Measurements from ENCODE around the gene SLC39A13. TPM values are rescaled to one million over a fixed set of nuclear protein-coding genes. Genes with fewer than 3 reads are reported as not detected.
A peak's percentile ranks its signal among the peaks of the same experiment; 100 is the strongest.

The SLC39A13 gene
- total RNA-seq, 1 experiment from 2014 or later: 24.9 TPM

GRCh38 chr11:47394050-47394321 is 14.4 kb upstream of the SLC39A13 start:
- Histone ChIP-seq H3K9me2 (replicated peaks; ENCODE audit: insufficient read depth, low read length) (no peaks in the 10 kb centered on the region), H3K4me3 (ENCODE audit: low read length) (peak overlapping the region; percentile 59; the same call in 1 of the 2 replicates), H3K36me3 (ENCODE audit: insufficient read depth, low read length) (no peaks in the 10 kb centered on the region), H3K4me1 (ENCODE audit: low read length) (peaks cover 39% of the 10 kb centered on the region), H3K27me3 (ENCODE audit: low read length) (no peaks in the 10 kb centered on the region), H3K4me2 (ENCODE audit: low read depth, low read length, poor library complexity, severe bottlenecking) (peak overlapping the region; percentile 66), H4K20me1 (ENCODE audit: insufficient read depth, low read depth, low read length) (no peaks in the 10 kb centered on the region), H3K27ac (ENCODE audit: low read length) (peak overlapping the region; percentile 84; the same call in 1 of the 2 replicates), H2AFZ (ENCODE audit: low read length) (no peak overlapping the region), H3K9ac (ENCODE audit: low read length) (peak overlapping the region; percentile 79), H3K79me2 (ENCODE audit: low read length) (no peaks in the 10 kb centered on the region), H3K9me3 (ENCODE audit: low read length) (no peaks in the 10 kb centered on the region)
- no peak for DNase-seq

GRCh38 chr11:47394322-47395222 is 13.8 kb upstream of the SLC39A13 start:
- Histone ChIP-seq H3K9ac (ENCODE audit: low read length) (peak overlapping the region; percentile 79), H4K20me1 (ENCODE audit: insufficient read depth, low read depth, low read length) (no peaks in the 10 kb centered on the region), H2AFZ (ENCODE audit: low read length) (no peak overlapping the region), H3K4me2 (ENCODE audit: low read depth, low read length, poor library complexity, severe bottlenecking) (peak overlapping the region; percentile 66), H3K4me1 (ENCODE audit: low read length) (peaks cover 45% of the 10 kb centered on the region), H3K27me3 (ENCODE audit: low read length) (no peaks in the 10 kb centered on the region), H3K27ac (ENCODE audit: low read length) (peak overlapping the region; percentile 84), H3K4me3 (ENCODE audit: low read length) (peak overlapping the region; percentile 59; the same call in 1 of the 2 replicates), H3K9me3 (ENCODE audit: low read length) (no peaks in the 10 kb centered on the region), H3K36me3 (ENCODE audit: insufficient read depth, low read length) (no peaks in the 10 kb centered on the region), H3K9me2 (replicated peaks; ENCODE audit: insufficient read depth, low read length) (no peaks in the 10 kb centered on the region), H3K79me2 (ENCODE audit: low read length) (no peaks in the 10 kb centered on the region)
- DNase-seq: peak; percentile 91

GRCh38 chr11:47395223-47396048 is 13.0 kb upstream of the SLC39A13 start:
- Histone ChIP-seq H3K4me2 (ENCODE audit: low read depth, low read length, poor library complexity, severe bottlenecking) (peak overlapping the region; percentile 66), H2AFZ (ENCODE audit: low read length) (peak overlapping the region; percentile 18; the same call in 1 of the 2 replicates), H3K27me3 (ENCODE audit: low read length) (no peaks in the 10 kb centered on the region), H3K4me1 (ENCODE audit: low read length) (peaks cover 52% of the 10 kb centered on the region), H3K9ac (ENCODE audit: low read length) (peak overlapping the region; percentile 79), H3K9me2 (replicated peaks; ENCODE audit: insufficient read depth, low read length) (no peaks in the 10 kb centered on the region), H3K27ac (ENCODE audit: low read length) (peak overlapping the region; percentile 84), H4K20me1 (ENCODE audit: insufficient read depth, low read depth, low read length) (no peaks in the 10 kb centered on the region), H3K79me2 (ENCODE audit: low read length) (no peaks in the 10 kb centered on the region), H3K9me3 (ENCODE audit: low read length) (no peaks in the 10 kb centered on the region), H3K36me3 (ENCODE audit: insufficient read depth, low read length) (no peaks in the 10 kb centered on the region), H3K4me3 (ENCODE audit: low read length) (peak overlapping the region; percentile 59; the same call in 1 of the 2 replicates)
- DNase-seq: peak; percentile 67

GRCh38 chr11:47396049-47396320 is 12.4 kb upstream of the SLC39A13 start:
- Histone ChIP-seq H3K4me2 (ENCODE audit: low read depth, low read length, poor library complexity, severe bottlenecking) (no peak overlapping the region), H3K4me3 (ENCODE audit: low read length) (no peak overlapping the region), H3K9me2 (replicated peaks; ENCODE audit: insufficient read depth, low read length) (no peaks in the 10 kb centered on the region), H3K36me3 (ENCODE audit: insufficient read depth, low read length) (no peaks in the 10 kb centered on the region), H3K79me2 (ENCODE audit: low read length) (no peaks in the 10 kb centered on the region), H3K9me3 (ENCODE audit: low read length) (no peaks in the 10 kb centered on the region), H4K20me1 (ENCODE audit: insufficient read depth, low read depth, low read length) (no peaks in the 10 kb centered on the region), H3K4me1 (ENCODE audit: low read length) (peaks cover 58% of the 10 kb centered on the region), H3K27me3 (ENCODE audit: low read length) (no peaks in the 10 kb centered on the region), H3K9ac (ENCODE audit: low read length) (peak overlapping the region; percentile 79), H3K27ac (ENCODE audit: low read length) (peak overlapping the region; percentile 84), H2AFZ (ENCODE audit: low read length) (no peak overlapping the region)
- DNase-seq: no peak

GRCh38 chr11:47398011-47398410 is 10.4 kb upstream of the SLC39A13 start:
- Histone ChIP-seq H3K27me3 (ENCODE audit: low read length) (no peaks in the 10 kb centered on the region), H3K4me3 (ENCODE audit: low read length) (no peak overlapping the region), H3K9me2 (replicated peaks; ENCODE audit: insufficient read depth, low read length) (no peaks in the 10 kb centered on the region), H3K4me1 (ENCODE audit: low read length) (peaks cover 72% of the 10 kb centered on the region), H4K20me1 (ENCODE audit: insufficient read depth, low read depth, low read length) (no peaks in the 10 kb centered on the region), H3K9ac (ENCODE audit: low read length) (no peak overlapping the region), H3K9me3 (ENCODE audit: low read length) (no peaks in the 10 kb centered on the region), H3K79me2 (ENCODE audit: low read length) (no peaks in the 10 kb centered on the region), H3K27ac (ENCODE audit: low read length) (peak overlapping the region; percentile 100; the same call in 1 of the 2 replicates), H3K36me3 (ENCODE audit: insufficient read depth, low read length) (no peaks in the 10 kb centered on the region), H2AFZ (ENCODE audit: low read length) (no peak overlapping the region), H3K4me2 (ENCODE audit: low read depth, low read length, poor library complexity, severe bottlenecking) (no peak overlapping the region)
- no peak for DNase-seq

- H3K27me3 ChIP-seq (ENCODE audit: low read length): no peaks in the 10 kb centered on the region
- DNase-seq: peak; percentile 49
- H4K20me1 ChIP-seq (ENCODE audit: insufficient read depth, low read depth, low read length): no peaks in the 10 kb centered on the region
- no peak overlapping the region for H3K4me2 ChIP-seq (ENCODE audit: low read depth, low read length, poor library complexity, severe bottlenecking)
- no peaks in the 10 kb centered on the region for H3K9me2 ChIP-seq (replicated peaks; ENCODE audit: insufficient read depth, low read length)
- peak overlapping the region; percentile 100; the same call in 1 of the 2 replicates for H3K27ac ChIP-seq (ENCODE audit: low read length)
- H3K4me3 ChIP-seq (ENCODE audit: low read length): no peak overlapping the region
- no peaks in the 10 kb centered on the region for H3K36me3 ChIP-seq (ENCODE audit: insufficient read depth, low read length)
- no peak overlapping the region for H3K9ac ChIP-seq (ENCODE audit: low read length)
- no peaks in the 10 kb centered on the region for H3K79me2 ChIP-seq (ENCODE audit: low read length)
- no peak overlapping the region for H2AFZ ChIP-seq (ENCODE audit: low read length)
- H3K9me3 ChIP-seq (ENCODE audit: low read length): no peaks in the 10 kb centered on the region
- H3K4me1 ChIP-seq (ENCODE audit: low read length): peaks cover 73% of the 10 kb centered on the region
Measured at GRCh38 chr11:47398551-47398950, 9.8 kb upstream of the SLC39A13 start.

GRCh38 chr11:47399860-47400767 is 8.3 kb upstream of the SLC39A13 start:
- H3K36me3 ChIP-seq (ENCODE audit: insufficient read depth, low read length): no peaks in the 10 kb centered on the region
- peak; percentile 94 for DNase-seq
- H3K27me3 ChIP-seq (ENCODE audit: low read length): no peaks in the 10 kb centered on the region
- H4K20me1 ChIP-seq (ENCODE audit: insufficient read depth, low read depth, low read length): no peaks in the 10 kb centered on the region
- peaks cover 61% of the 10 kb centered on the region for H3K4me1 ChIP-seq (ENCODE audit: low read length)
- H3K27ac ChIP-seq (ENCODE audit: low read length): peak overlapping the region; percentile 100
- H3K4me3 ChIP-seq (ENCODE audit: low read length): peak overlapping the region; percentile 84
- no peaks in the 10 kb centered on the region for H3K9me2 ChIP-seq (replicated peaks; ENCODE audit: insufficient read depth, low read length)
- no peaks in the 10 kb centered on the region for H3K79me2 ChIP-seq (ENCODE audit: low read length)
- no peak overlapping the region for H2AFZ ChIP-seq (ENCODE audit: low read length)
- peak overlapping the region; percentile 86 for H3K4me2 ChIP-seq (ENCODE audit: low read depth, low read length, poor library complexity, severe bottlenecking)
- H3K9ac ChIP-seq (ENCODE audit: low read length): peak overlapping the region; percentile 95
- no peaks in the 10 kb centered on the region for H3K9me3 ChIP-seq (ENCODE audit: low read length)

Data from Karpas-422 (cell line).